HG03460 (cell line): ENCODE data around the gene ATP5F1A.

Experiments used
- ATAC-seq: cut with Tn5 transposase; IDR thresholded peaks from one replicate; pipeline ENCODE4 v1.9.1; 2021; ENCODE audit not compliant: unreplicated experiment

The ATP5F1A gene

GRCh38 chr18:46073474-46074331 is 24.4 kb downstream of the ATP5F1A start:
- ATAC-seq: no peak

GRCh38 chr18:46072959-46073358 is 25.1 kb downstream of the ATP5F1A start:
- no peak for ATAC-seq

GRCh38 chr18:46072376-46072867 is 25.7 kb downstream of the ATP5F1A start:
- ATAC-seq: no peak

- peak; percentile 55 for ATAC-seq
Observed at GRCh38 chr18:46071653-46072375, 26.3 kb downstream of the ATP5F1A start, which contains the start of gene PSTPIP2. Gene PSTPIP2 (minus strand): TSS chr18:46072260. CDS start chr18:46072188, 72 bp downstream.

GRCh38 chr18:46070815-46071652 is 27.1 kb downstream of the ATP5F1A start:
- no peak for ATAC-seq

GRCh38 chr18:46070232-46070631 is 27.9 kb downstream of the ATP5F1A start:
- ATAC-seq: no peak

- ATAC-seq: no peak
Observed at GRCh38 chr18:46069524-46069923, 28.6 kb downstream of the ATP5F1A start.

GRCh38 chr18:46068763-46069162 is 29.3 kb downstream of the ATP5F1A start:
- no peak for ATAC-seq

- no peak for ATAC-seq
Observed at GRCh38 chr18:46067438-46068007, 30.6 kb downstream of the ATP5F1A start.

GRCh38 chr18:46062781-46063180 is 35.3 kb downstream of the ATP5F1A start:
- ATAC-seq: no peak

- ATAC-seq: no peak
Observed at GRCh38 chr18:46061796-46062195, 36.3 kb downstream of the ATP5F1A start.

- ATAC-seq: no peak
Observed at GRCh38 chr18:46061387-46061786, 36.7 kb downstream of the ATP5F1A start.

- no peak for ATAC-seq
Observed at GRCh38 chr18:46060359-46060841, 37.7 kb downstream of the ATP5F1A start.

- no peak for ATAC-seq
Observed at GRCh38 chr18:46055838-46056230, 42.3 kb downstream of the ATP5F1A start.

GRCh38 chr18:46054956-46055837 is 42.9 kb downstream of the ATP5F1A start:
- no peak for ATAC-seq

GRCh38 chr18:46053368-46054095 is 44.6 kb downstream of the ATP5F1A start:
- no peak for ATAC-seq

GRCh38 chr18:46051731-46052461 is 46.2 kb downstream of the ATP5F1A start:
- no peak for ATAC-seq

GRCh38 chr18:46050268-46050667 is 47.8 kb downstream of the ATP5F1A start:
- ATAC-seq: no peak
